HG03432 (cell line): ENCODE results near the gene SYTL4.
A peak's percentile ranks its signal among the peaks of the same experiment; 100 is the strongest.
"Not testable (repeated sequence)": the region's sequence is repeated elsewhere in the genome, so short reads cannot be mapped to it uniquely, and the experiment has no call there.

Experiments used
- ATAC-seq: cut with Tn5 transposase; IDR thresholded peaks from one replicate; pipeline ENCODE4 v1.9.1; 2021; ENCODE audit warnings: mild to moderate bottlenecking, moderate library complexity; ENCODE audit not compliant: unreplicated experiment

The SYTL4 gene

DNA sequence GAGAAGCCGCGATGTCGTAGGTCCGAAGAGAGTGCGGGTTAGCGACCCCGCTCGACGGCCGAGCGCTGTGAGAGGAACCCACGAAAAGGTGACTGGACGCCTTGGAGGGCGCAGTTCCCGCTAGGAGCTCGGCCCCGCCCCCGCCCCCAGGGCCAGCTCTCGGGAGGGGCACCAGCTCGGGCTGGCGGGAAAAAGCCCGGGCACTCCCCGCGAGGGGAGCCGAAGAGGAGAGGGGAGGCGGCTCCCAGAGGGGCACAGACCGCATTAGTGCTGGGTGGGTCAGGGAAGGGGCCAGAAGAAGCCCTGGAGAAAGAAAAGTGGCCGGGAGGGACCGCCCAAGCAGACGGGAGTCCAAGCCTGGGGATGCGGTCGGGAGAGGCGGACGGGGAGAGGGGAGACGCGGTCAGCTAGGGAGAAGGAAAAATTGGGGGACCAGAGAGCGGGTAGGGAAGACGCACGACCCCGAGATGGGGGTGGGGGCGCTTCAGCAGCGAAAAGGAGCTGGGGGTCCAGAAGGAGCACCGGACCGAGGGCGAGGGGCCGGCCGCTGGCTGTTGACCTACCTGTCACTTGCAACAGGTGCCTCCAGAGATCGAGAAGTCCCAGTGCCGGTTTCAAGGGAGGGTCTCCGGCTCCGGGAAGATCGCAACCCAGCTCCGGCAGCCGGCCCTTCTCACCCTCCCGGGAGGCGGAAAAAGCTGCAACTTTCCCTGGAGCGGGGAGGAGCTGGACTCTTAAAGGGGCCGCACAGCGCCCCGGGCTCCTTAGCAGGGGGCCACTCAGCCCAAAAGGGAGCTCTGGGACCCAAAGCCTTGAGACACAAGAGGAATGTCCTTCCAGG is at the start of gene SYTL4:
TSS of gene SYTL4 (minus strand) at position 681 of the 841 bp plus-strand sequence. CDS start 30,084 bp downstream, outside the sequence.
- ATAC-seq = no peak

DNA sequence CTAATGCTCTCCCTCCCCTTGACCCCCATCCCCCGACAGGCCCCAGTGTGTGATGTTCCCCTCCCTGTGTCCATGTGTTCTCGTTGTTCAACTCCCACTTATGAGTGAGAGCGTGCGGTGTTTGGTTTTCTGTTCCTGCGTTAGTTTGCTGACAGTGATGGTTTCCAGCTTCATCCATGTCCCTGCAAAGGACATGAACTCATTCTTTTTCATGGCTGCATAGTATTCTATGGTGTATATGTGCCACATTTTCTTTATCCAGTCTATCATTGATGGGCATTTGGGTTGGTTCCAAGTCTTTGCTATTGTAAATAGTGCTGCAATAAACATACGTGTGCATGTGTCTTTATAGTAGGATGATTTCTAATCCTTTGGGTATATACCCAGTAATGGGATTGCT is 37.5 kb upstream of the SYTL4 start:
- not testable (repeated sequence) for ATAC-seq

DNA sequence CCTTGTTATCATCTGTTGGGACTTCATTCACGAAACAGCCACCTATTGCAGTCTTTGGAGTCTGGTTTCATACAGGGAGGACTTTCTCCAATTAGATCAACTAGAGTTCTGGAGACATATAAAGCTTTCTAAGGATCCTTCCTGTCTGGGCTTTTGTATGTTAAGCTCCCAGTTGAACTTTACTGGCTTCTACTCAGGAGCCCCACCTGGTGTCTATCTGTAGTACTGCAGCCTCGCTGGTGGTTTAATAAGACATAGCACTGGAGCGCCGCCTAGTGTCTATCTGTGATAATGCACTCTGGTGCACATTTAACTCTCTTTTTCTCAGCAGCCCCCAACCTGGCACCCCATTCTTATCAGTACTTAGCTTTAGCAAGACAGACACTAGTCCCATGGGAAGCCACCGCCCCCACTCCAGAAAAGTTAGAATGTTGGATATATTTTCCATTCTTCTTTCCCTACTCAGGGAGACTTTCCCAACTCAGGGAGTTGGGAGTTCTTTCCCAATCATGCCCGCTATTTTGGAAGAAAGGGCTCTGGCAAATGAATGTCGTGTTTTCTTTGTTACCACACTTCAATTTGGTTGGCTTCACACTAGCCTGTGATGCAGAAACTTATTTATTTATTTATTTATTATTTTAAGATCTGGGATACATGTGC is 36.9 kb upstream of the SYTL4 start:
- ATAC-seq = peak; percentile 47

DNA sequence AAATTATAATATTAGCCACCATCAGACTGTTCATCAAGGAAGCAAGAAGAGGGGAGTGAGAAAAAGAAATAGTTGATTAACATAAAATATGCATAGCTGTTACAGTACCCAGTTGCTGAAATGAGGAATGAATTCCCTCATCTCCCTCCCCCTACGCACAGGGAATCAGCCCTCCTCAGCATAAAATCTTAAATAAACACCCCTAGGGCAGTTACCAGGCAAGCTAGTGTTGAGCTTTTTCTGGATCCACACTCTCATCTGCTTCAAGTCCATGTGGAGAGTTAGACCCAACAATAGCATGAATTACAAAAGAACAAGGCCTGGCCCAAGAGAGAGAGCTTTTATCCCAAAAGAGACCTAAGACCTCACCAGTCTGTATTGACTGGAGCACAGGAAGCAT is 19.0 kb upstream of the SYTL4 start:
- no peak for ATAC-seq

DNA sequence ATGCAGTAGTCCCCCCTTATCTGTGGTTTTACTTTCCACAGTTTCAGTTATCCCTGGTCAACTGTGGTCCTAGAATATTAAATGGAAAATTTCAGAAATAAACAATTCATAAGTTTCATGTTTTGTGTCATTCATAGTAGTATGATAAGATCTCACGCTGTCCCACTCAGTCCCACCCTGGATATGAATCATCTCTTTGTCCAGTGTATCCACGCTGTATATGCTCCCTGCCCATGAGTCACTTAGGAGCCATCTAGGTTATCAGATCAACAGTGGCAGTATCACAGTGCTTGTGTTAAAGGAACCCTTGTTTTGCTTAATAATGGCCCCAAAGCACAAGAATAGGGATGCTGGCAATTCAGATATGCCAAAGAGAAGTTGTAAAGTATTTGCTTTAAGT is 16.2 kb upstream of the SYTL4 start:
- no peak for ATAC-seq

DNA sequence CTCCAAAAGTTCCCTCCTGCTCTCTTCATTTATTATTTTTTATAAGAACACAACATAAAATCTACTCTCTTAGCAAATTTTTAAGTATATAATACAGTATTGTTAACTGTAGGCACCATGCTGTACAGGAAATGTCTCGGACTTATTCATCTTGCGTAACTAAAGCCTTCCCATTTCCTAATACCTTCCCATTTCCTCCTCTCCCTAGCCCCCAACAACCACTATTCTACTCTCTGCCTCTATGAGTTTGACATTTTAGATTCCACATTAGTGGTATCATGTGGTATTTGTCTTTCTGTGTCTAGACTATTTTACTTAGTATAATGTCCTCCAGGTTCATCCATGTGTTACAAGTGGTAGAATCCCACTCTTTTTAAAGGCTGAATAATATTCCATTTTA is 15.8 kb upstream of the SYTL4 start:
- no peak for ATAC-seq

DNA sequence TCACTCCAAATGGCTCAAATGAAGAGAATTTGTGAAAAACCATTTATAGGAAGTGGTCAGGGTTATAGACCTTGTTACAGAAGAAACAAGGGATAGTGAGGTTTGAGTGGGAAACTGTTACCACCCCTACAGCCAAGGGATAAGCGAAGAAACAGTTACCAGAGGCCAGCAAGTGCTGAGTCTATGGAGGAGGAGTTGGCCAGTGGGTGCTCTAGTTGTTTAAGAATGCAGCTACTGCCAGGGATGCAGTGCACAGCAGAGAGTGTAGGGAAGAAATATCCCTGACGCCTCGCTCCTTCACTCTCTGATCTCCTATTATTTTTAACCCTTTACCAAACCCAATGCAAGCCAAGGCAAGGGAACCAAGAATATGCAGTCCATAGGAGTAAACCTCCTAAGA is 15.2 kb upstream of the SYTL4 start:
- no peak for ATAC-seq

DNA sequence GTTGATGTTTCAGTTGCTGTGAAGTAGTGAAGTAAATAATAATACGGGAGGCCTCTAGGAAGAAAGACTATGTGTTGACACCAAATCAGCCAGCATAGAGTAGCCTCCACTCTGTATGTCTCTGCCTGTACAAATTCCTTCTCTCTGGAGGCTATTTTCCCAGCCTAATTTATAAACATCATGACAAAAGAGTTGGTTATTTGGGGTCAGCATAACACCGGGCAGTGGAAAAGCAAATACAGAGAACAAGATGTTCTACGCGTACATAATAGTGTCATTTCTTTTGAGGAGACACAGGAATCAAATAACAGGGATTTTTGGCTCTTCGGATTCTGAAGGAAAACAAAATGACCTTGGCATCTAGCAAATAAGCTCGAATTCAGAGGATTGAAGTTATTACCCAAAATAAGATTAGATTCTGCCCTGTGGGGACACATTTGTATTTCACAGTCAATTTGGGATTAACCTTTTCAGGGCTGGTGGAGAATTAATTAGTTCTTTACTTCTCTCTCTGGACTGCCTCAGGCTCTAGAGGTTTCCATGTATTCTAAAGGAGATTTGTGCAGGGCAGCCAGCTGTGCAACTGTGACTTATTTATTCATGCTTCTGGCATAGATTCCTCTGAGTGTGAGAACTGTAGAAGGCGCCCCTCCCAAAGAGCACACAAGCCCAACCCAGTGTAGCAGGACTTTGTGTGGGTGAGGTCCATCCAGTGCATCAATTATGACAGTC is 14.1 kb upstream of the SYTL4 start:
- ATAC-seq = no peak

DNA sequence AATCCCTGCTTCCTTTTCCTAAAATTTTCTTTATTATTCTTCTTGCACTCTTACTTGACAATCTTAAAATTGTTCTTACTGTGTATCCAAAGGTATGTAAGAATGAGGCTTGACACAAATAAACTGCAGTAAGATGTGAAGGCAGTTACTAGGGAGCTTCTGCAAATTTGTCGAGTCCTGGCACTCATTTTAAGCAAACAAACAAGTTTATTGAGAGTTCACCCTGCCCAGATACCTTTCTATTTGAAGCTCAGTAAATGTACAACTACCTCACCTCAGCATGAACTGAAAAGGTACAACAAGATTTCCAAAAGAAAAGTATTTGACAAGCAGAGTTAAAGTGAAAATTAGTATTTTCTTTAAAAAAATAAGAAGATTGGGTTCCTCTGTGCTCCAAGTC is 13.3 kb upstream of the SYTL4 start:
- ATAC-seq = no peak

DNA sequence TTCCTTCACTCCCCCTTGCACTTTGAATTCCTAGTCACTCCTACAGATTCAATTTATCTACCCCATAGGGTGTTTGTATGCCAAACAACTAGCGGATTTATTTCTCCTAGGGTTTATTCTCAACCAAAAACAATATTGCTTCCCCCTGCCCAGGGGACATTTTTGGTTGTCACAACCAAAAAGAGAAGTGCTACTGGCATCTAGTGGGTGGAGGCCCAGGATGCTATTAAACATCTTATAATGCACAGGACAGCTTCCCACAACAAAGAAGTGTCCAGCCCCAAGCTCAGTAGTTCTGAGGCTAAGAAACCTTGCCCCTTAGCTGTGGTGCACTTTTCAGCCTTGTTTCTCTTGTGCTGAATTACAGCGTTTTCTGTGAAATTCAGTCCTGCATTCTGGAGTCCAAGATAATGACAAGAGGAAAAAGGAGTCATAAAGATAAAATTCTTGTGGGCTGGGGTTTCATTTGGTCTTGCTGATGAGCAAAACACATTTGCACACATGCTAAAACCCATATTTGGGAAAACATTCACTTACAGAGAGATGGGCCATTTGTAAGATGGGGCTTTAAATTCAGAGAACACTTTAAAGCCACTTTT is 11.2 kb upstream of the SYTL4 start:
- ATAC-seq = no peak

DNA sequence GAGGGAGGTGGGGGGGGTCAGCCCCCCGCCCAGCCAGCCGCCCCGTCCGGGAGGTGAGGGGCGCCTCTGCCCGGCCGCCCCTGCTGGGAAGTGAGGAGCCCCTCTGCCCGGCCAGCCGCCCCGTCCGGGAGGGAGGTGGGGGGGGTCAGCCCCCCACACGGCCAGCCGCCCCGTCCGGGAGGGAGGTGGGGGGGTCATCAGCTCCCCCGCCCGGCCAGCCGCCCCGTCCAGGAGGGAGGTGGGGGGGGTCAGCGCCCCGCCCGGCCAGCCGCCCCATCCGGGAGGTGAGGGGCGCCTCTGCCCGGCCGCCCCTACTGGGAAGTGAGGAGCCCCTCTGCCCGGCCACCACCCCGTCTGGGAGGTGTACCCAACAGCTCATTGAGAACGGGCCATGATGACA is 7.9 kb downstream of the SYTL4 start:
- not testable (repeated sequence) for ATAC-seq

DNA sequence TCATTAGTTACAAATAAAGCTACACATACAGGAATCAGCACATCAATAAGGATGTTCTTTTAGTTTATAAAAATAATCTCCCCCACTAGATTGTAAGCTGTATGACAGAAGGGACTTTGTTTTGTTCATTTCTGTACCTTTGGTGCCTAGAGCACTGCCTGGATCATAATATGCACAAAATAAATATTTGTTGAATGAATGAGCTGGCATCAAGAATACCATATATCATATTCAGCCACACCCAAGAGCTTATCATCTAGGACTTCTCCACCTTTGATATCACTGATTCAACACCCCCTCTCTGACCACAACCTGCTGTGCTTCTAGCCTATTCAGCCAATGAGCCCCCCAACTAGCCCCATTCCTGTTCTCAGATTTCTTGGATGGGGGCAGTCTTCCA is 10.6 kb downstream of the SYTL4 start:
- ATAC-seq = no peak

DNA sequence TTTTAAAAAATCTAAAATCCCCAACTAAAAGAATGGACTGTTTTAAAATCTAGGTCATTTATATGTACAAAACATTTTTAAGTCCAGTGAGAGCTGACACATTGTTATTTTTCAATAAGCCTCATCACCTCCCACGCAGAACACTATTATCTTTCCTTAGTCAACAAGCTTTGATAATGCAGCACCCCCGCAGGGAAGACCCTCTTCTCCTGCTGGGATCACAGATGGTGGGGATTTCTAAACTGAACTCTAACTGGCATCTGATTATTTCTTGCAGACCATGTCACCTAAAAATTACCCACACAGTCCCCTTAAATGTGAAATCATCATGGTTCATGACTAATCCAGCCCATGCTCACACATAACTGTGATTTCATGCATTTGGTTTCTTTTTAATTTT is 11.6 kb downstream of the SYTL4 start:
- no peak for ATAC-seq

DNA sequence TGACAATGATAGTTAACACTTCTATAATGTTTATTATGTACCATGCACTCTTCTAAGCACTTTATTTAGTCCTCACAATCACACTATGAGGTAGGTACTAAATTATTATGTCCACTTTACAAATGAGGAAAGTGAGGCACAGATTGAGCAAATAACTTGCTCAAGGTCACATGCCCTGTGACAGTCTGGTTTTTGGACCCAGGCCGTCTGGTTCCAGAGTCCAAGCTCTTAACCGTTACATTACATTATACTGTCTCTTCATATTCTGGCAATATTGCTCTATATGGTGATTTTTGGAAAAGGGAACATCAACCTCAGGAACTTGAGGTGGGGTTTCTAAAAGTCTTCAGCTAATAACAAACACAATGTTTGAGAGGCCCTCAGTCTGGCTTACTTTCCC is 12.8 kb downstream of the SYTL4 start:
- no peak for ATAC-seq

DNA sequence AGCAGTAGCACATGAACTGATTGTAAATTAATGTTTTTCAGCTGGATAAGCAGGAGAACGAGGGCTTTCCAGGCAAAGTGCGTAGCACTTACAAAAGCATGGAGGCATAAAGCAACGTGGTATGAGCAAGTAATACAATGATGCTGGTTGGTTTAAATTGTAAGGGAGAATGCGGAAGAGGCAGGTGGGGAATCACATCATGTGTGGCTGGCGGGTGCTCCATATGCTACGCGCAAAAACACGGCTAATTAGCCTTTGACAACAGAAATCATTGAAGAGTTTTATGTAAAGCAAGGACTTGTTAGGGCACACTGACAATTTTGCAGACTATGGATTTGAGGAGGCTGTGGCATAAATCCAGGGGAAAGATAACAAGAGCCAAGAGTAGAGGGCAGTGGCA is 14.6 kb downstream of the SYTL4 start:
- no peak for ATAC-seq

DNA sequence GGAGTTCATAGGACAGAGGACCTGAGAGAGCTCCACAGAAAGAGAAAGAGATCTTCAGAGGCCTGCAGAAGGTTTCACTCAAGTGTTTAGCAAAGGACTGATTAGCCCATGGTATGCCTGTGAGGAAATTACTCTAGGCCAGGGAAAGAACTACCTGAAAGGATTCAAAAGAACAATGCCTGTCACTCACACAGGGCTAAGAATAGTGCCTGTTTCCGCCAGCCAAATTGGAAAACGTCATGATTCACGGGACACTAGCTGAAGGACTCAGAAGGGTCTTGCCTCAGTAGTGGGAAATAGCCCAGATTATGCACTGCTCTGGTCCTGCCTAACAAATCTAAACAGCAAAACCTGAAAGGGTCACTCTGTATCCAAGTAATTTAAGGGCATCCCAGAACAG is 21.1 kb downstream of the SYTL4 start:
- ATAC-seq = no peak

DNA sequence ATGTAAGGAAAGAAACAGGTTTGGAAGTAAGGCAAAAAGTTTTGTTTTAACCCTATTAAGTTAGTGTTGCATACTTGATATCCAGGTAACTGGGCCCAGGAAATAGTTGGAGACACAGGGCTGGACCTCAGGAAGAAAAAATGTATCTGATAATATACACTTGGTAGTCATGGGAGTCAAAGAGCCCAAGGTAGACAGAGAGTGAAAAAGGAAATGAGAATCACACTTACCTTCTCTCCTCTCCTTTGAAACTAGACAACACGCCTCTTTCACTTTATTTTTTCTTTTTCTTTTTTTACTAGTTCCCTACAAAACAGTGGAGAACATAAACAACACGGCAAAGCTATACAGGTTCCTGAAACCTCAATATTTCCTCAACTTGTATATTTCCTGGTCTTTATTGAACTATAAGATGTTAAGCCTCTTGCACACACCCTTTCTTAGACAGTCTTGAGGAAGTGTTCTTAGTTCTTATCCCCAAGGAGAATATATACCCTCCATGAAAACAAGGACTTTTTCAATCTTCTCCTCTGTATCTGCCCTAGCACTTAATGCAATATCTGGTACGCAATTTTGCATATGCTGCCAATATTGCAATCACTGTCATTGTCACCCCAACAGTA is 27.2 kb downstream of the SYTL4 start:
- no peak for ATAC-seq

DNA sequence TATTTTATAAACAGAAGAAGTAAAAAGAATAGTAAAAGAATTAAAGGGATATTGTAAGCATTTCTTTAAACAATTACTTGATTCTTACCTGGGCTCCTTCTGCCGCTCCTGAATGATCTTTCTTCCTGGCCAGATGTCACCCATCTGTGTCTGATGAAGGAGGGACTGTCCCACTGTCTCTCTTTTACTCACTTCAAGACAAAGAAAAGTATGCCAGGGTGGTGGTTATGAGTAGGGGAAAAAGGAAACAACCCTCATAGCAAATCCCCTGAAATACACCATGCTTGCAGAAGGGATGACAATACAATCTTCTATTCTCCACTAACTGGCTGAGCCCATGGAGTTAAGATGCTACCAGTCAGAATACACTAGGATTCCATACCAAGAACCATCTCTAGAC is 31.1 kb downstream of the SYTL4 start:
- peak; percentile 90 for ATAC-seq

DNA sequence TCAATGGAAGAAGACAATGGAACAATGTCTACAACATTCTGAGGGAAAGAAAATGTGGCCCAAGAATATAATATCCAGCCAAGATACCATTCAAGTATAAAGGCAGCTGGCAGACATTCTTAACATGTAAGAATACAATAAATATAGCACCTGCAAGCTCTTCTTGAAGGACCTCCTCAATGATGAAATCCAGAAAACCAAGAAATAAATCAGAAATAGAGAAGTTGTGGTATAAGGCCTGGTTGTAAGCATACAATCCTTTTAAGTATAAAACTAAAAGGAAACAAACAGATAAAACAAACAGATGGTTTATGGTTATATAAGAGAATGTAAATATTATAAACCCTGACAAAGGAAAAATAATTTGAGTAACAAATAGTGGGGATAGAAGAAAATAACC is 33.4 kb downstream of the SYTL4 start:
- no peak for ATAC-seq

DNA sequence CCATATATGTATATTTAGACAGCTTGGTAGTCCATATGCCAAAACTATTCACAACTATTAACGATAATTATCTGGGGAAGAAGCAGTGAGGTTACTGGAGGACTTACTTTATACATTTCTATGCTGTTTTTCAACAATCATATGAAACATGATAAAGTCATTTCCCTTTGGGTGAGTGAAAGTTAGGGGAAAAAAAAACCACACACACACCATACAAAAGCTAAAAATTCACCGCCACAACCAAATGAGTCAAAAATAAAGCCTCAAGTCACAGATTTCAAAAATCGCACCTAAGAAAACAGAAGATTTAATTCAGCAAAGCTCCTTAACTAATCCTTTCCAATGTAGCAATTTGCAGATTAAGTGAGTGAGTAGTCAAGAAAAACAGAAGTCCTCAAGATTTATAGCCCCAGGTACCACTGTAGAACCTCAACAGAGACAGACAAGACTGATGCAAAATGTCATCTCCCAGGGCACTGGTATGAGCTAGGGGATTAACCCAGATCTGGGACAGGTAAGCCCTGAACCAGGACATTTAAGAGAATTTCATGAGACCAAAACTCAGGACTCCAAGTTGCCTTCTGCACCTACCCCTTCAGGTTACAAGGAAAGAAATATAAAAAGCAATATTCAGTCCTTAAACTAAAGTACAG is 35.1 kb downstream of the SYTL4 start:
- ATAC-seq = no peak
